Mucosa of gallbladder (tissue), 1 donor: ENCODE results near the gene OXLD1. TPM values are rescaled to one million over a fixed set of nuclear protein-coding genes. Genes with fewer than 3 reads are reported as not detected.

Experiments used
- DNase-seq: peaks from one replicate; pipeline ENCODE4 v3.0.0-alpha.2; 2020; ENCODE audit warnings: low spot score
- total RNA-seq: library from RNA; stranded (reverse); gene quantifications from one replicate; pipeline ENCODE4 v1.2.1, GENCODE V29; 2021
- donor health status: DM: no; HTN: no; CAD: no.

Gene OXLD1
- total RNA-seq, 1 donor from 2014 or later = 38.4 TPM

GRCh38 chr17:81683584-81684441 is 17.4 kb upstream of the OXLD1 start, which contains the start of the genes ARL16 and HGS:
Gene ARL16, minus strand, starts transcription at chr17:81683797. Its CDS starts 44 bp downstream, at chr17:81683753.
Gene HGS, plus strand, starts transcription at chr17:81684011. Its CDS starts 56 bp downstream, at chr17:81684067.
- peak; percentile 99 for DNase-seq

DNA sequence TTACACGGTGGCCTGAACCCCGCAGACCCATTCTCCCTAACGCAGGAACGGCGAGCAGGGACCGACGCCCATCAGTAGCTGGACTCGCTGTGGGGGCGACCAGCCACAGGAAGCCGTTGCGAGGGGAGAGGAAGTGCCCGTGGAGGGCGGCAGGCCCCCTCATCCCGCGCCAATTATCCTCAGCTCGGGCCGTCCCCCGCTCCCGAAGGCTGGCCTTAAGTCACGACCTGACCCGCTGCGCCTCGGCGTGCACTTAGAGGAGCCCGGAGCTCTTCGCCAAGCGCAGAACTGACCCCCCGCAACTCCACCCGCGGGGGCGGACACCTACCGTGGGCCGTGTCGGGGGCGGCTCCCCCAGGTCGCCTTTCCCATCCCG is 16.8 kb upstream of the OXLD1 start:
- DNase-seq = no peak

- no peak for DNase-seq
Measured at GRCh38 chr17:81682565-81683207, 16.3 kb upstream of the OXLD1 start.

- no peak for DNase-seq
Measured at GRCh38 chr17:81681672-81682071, 15.3 kb upstream of the OXLD1 start.

DNA sequence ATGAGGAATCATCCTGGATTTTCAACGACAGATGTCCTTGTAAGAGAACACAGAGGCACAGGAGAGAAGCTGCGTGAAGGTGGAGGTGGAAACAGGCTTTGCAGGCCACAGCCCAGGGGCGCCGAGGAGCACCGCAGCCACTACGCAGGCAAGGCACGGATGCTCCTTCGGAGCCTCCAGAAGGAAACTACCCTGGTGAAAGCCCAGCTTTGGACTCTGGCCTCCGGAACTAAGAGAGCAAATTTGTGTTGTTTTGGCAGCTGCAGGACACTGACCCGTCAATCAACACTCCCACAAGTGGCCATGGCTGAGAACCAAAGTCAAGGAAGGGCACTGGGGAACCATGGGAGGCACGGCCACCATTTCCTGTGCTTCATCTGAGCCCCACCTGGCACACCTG is 13.7 kb upstream of the OXLD1 start:
- DNase-seq = no peak

DNA sequence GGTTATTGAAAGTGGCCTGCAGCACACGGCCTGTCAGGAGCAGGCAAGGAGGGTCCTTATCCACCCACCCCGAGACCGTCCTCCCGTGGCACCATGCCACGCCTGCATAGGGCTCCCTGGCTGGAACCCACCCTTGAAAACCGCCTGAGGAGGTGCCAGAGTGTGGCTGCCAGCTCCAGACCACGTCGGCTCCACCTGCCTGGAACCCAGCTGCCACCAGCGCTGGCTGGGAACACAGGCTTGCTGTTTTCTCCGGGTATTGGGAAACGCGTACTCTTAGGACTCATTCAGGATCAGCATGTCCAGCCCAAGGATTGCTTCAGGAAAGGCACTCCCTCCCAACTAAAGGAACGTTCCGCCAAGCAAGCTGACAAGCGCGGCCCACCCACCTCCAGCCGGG is 10.5 kb upstream of the OXLD1 start:
- DNase-seq = no peak

DNA sequence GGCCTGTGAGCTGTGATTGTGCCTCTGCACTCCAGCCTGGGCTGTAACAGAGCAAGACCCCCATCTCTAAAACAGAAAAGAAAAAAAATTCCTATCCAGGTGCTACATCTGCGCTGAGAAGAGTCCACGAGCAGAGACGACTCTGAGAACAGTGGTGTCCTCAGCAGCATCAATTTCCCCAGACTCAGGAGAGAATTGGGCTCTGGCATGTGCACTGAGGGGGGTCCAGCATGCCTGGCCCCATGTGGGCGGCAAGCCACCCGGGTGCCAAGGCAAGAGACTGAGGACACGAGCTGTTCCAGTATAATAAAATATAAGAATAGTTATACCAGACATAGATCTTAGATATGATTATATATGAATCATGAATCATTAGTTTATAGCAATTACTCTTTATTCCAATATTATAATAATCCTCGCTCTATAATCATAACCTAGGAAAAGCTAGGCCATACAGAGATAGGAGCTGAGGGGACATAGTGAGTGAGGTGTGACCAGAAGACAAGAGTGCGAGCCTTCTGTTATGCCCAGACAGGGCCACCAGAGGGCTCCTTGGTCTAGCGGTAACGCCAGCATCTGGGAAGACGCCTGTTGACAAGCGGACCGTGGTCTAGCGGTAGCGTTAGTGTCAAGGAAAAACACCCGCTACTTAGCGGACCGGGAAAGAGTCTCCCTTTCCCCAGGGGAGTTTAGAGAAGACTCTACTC is 9.3 kb upstream of the OXLD1 start:
- DNase-seq = peak; percentile 21

GRCh38 chr17:81673561-81674258 is 7.3 kb upstream of the OXLD1 start:
- no peak for DNase-seq

GRCh38 chr17:81672954-81673353 is 6.5 kb upstream of the OXLD1 start:
- no peak for DNase-seq

DNA sequence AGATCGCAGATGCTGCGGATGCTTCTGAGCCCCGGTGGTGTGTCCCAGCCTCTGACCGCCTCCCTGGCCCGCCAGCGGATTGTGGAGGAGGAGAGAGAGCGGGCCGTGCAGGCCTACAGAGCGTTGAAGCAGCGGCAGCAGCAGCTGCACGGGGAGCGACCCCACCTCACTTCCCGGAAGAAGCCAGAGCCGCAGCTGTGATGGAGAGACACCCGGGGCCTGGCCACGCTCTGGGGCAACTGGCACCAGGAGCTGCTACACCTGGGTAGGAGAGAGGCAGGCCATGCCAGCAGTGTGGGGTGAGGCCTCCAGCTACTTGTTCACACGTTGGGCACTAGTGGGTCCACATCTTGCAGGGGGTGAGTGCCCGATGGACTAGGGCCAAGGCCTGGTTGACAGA is 6.1 kb upstream of the OXLD1 start:
- no peak for DNase-seq

GRCh38 chr17:81667754-81668153 is 1.3 kb upstream of the OXLD1 start:
- no peak for DNase-seq

DNA sequence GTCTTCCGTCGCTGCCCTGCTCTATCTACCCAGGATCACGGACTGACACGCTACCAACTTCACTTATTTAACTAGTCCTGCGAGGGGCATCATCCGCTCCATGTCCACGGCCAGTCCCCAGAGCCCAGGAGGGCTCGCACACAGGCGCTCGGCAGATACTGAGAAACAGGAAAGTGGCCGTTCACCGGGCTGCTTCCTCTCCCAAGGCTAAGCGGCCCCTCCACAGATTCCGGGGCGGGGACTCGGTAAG is 388 bp downstream of the OXLD1 start:
- no peak for DNase-seq

- DNase-seq = no peak
Measured at GRCh38 chr17:81665205-81666091, 957 bp downstream of the OXLD1 start.

DNA sequence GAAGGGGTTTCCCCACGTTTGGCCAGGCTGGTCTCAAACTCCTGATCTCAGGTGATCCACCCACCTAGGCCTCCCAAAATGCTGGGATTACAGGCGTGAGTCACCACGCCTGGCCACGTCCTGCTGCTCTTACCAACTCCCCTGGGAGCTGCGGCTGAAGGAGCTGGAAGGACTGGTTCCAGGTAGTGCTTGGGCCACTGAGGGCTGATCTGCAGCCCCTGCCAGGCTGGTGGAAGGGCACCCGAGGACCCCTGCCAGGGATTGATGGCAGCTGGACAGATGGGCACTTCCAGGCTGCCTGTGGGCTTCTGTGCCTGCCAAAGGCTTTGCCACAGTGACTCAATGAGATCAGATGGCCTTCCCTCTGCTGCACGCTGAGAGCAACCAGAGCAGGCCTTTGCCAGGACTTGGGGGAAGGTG is 2.3 kb downstream of the OXLD1 start:
- no peak for DNase-seq

DNA sequence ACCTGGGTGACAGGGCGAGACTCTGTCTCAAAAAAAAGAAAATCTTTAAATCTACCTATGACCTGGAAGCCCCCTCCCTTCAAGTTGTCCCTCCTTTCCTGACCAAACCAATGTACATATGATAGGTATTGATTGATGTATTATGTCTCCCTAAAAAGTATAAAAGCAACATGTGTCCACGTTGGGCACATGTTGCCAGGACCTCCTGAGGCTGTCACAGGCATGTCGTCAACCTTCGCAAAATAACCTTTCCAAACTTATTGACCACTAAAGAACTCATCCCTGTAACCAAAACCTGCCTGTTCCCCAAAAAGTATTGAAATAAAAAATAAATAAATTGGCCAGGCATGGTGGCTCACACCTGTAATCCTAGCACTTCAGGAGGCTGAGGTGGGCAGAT is 4.4 kb downstream of the OXLD1 start:
- DNase-seq = no peak

DNA sequence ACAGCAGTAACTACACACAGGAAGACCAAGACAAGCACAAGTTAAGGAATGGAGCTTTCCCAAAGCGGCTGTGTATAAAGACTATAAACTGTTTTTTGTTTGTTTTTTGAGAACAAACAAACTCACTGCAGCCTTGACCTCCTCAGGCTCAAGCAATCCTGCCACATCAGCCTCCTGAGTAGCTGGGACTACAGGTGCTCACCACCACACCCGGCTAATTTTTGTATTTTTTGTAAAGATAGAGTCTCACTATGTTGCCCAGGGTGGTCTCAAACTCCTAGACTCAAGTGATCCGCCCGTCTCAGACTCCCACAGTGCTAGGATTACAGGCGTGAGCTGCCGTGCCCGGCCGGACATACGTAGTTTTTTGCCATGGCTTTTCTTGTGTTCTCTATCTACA is 6.0 kb downstream of the OXLD1 start:
- DNase-seq = no peak

- DNase-seq = no peak
Measured at GRCh38 chr17:81659038-81659437, 7.4 kb downstream of the OXLD1 start.

DNA sequence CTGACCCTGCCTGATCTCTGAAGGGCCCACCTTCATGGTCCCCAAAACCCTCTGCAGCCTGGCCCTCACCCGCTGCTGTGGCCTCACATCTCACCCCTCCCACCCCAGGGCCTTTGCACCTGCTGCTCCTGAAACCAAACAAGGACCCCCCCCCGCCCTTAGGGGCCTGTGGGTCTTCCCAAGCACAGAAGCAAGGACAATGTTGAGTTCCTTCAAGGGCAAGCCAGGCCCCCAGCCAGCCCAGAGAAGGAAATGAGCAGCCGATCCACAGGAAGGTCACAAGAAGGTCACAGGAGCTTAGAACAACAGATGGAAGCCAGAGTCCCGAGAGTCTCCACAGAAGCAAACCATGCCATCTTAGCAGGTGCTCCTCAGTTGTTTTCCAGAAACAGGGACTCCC is 9.6 kb downstream of the OXLD1 start:
- DNase-seq = no peak

DNA sequence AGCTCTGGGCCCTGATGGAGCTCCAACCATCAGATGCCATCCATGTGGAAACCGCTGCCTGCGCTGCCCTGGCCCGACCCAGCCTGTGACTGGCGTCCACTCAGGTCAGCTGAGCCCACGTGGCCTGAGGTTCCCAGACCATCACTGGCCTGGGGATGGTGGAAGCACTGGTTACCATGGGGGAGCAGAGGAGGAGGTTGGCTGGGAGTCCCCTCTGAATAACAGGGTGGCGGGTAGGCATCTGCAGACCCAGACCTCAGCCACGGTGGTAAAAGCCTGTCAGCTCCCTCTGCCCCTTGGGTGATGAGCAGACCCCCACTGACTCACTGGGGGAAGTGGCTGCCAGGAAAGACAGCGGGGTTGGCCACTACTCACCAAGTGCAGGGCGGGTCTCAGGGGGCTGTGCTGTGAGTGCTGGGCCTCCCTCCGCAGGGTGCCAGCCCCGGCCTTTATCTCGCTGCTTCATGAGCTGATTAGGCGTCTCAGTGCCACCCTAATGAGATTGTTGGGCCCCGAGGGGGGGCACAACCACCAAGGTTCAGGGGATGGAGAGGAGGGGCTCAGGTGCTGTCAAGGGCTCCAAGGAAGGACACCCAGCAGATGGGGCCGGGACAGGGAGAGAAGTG is 10.2 kb downstream of the OXLD1 start, which contains the start of gene PDE6G:
PDE6G (minus strand) TSS at position 425 of the 626 bp plus-strand sequence. CDS start 3,237 bp downstream, outside the sequence.
- no peak for DNase-seq

GRCh38 chr17:81655378-81656117 is 10.9 kb downstream of the OXLD1 start:
- no peak for DNase-seq
